Left ventricle myocardium superior (tissue), 1 donor: ENCODE results near the gene KIF11. TPM values are rescaled to one million over a fixed set of nuclear protein-coding genes. Genes with fewer than 3 reads are reported as not detected.

Source experiments
- ATAC-seq: fragments of 200-7000 bp; cut with Tn5 transposase; one replicate; pipeline ENCODE4 v1.9.1; 2020; ENCODE audit warnings: mild to moderate bottlenecking, moderate library complexity
- DNase-seq: peaks from one replicate; pipeline ENCODE4 v3.0.0-alpha.2; 2020
- intact Hi-C: fragments of 100-400 bp; cut with micrococcal nuclease; formaldehyde crosslinking; loops from one replicate; pipeline ENCODE4 v1.11.0; 2022
- total RNA-seq: library from RNA; stranded (reverse); fragmentation: NEBNext Ultra II Directional; extraction: Animal tissue kit (Norgen Biotek cat#: 25700); gene quantifications from one replicate; pipeline ENCODE4 v1.2.1, GENCODE V29; 2021
- donor health status: DM: no; HTN: yes; CAD: no; lungs with severe emphysema.

Gene KIF11
- total RNA-seq, 1 donor from 2014 or later = 0.64 TPM

- ATAC-seq (no peak), DNase-seq (no peak)
- intact Hi-C loops = no loop called here
These were observed 64.1 kb downstream of the KIF11 start for GRCh38 chr10:92657024-92657423.

DNA sequence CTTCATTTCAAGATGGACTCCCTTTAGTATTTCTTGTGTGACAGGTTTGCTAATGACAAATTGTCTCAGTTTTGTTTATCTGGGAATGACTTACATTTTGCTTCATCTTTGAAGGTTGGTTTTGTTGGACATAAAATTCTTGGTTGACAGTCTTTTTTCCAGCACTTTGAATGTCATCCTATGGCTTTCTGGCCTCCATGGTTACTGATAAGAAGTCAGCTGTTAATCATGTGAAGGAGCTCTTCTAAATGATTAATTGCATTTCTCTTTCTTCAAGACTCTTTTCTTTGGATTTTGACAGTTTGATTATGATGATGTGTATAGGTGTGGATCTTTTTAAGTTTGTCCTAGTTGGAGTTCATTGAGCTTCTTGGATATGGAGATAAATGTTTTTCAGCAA is 69.9 kb downstream of the KIF11 start:
- DNase-seq = no peak
- no peak for ATAC-seq
- intact Hi-C loops = no loop called here

- ATAC-seq (no peak), DNase-seq (no peak)
- intact Hi-C loops = no loop called here
These were observed 71.4 kb downstream of the KIF11 start for GRCh38 chr10:92664322-92664721.

DNA sequence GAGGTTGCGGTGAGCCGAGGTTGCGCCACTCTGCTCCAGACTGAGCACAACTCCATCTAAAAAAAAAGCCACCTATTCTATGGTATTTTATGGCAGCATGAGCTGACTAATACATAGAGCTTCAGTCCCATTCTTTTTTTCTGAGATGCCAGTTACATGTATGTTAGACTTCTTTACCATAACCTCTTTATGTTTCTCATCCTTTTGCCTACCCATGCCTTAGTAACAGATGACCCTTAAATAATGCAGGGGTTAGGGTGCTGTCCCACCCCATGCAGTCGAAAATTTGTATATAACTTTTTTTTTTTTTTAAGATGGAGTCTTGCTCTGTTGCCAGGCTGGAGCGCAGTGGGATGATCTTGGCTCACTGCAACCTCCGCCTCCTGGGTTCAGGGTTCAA is 74.1 kb downstream of the KIF11 start:
- intact Hi-C loops = no loop called here
- DNase-seq (no peak), ATAC-seq (no peak)

DNA sequence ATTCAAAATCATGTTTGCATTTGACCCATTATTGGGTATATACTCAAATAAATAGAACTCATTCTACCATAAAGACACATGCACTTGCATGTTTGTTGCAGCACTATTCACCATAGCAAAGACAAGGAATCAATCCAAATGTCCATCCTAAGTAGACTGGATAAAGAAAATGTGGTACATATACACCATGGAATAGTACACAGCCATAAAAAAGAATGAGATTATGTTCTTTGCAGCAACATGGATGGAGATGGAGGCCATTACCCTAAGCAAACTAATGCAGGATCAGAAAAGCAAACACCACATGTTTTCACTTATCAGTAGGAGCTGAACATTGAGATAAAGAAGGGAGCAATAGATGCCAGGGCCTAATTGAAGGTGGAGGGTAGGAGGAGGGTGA is 84.8 kb downstream of the KIF11 start:
- no peak for ATAC-seq
- DNase-seq = no peak
- intact Hi-C loops = no loop called here

GRCh38 chr10:92678206-92678605 is 85.3 kb downstream of the KIF11 start:
- intact Hi-C loops = no loop called here
- DNase-seq (no peak), ATAC-seq (no peak)

- no peak for DNase-seq
- ATAC-seq = no peak
- intact Hi-C loops = no loop called here
These were observed 88.4 kb downstream of the KIF11 start for GRCh38 chr10:92681306-92681834.

DNA sequence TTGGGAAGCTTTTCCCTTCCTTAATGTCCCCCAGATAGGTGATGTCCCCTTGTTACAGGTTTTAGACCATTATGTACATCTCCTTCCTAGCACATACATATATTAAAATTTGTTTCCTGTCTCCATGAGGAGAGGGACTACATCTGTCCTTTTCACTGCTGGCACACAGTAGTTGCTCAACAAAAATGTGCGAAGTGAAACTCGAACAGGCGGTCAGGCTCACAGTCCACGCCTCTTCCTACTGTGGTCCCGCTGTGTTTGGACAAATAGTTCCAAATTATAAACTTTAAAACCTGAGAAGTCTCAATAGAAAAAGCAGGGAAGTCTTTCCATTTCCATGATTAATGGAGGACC is 95.6 kb downstream of the KIF11 start:
- ATAC-seq = no peak
- intact Hi-C loops = no loop called here
- no peak for DNase-seq

GRCh38 chr10:92688927-92689662 is 96.2 kb downstream of the KIF11 start:
- intact Hi-C loops = no loop called here
- peak; percentile 26 for ATAC-seq
- peak; percentile 45 for DNase-seq

DNA sequence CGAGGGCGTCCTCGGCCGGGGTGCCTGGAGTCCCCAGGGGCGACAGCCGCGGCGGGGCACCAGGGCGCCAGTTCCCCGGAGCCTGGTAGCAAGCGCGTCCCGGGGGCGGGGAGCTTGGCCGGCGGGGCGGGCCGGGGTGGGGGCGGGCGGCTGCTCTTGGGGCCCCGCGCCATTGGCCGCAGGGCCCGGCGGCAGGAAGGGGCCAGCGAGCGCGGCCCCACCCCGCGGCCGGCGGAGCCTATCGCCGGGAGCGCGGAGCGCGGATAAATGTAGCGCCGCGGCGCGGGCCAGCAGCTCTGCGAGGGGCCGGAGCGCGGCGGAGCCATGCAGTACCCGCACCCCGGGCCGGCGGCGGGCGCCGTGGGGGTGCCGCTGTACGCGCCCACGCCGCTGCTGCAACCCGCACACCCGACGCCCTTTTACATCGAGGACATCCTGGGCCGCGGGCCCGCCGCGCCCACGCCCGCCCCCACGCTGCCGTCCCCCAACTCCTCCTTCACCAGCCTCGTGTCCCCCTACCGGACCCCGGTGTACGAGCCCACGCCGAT is 96.8 kb downstream of the KIF11 start, which contains the start of gene HHEX:
Gene HHEX, plus strand, starts transcription at position 293 of the 548 bp plus-strand sequence. Its CDS starts 32 bp downstream, at position 325.
- ATAC-seq (peak; percentile 84), DNase-seq (peak; percentile 76)
- intact Hi-C loops = no loop called here

GRCh38 chr10:92690211-92690914 is 97.4 kb downstream of the KIF11 start:
- intact Hi-C loops = no loop called here
- peak; percentile 58 for ATAC-seq

DNA sequence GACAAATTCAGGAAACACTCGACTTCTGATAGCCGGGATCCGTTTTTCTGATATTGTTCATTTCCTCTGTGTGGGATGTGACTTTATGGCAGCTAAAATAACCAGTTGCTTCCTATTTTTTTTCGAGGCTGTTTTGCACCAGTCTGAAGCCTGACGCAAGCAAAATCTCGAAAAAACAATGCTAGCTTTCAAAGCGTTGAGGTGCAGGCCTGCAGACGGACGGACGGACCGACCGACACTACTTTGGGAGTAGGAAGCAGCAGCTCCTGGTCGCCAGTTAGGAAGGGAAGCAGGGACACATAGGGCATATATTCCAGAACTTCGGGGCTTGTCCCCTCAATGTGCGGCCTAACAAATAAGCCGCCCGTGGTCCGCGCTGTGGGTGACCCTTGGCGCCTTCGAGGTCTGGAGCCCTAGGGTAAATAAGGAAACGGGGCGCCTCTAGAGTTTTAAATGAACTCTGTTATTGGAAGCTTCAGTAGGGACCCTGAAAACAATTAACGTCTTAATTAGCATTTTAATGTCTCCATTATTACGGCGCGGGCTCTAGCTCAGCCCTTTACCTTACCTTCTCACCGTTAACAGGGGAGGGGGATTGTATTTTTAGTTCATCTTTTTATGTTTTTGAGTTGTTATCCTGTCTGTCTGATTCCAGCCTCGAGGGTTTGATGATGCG is 98.1 kb downstream of the KIF11 start:
- DNase-seq (peak; percentile 50), ATAC-seq (no peak)
- intact Hi-C loops = no loop called here

More at GRCh38 chr10:92690211-92690914, 97.4 kb downstream of the KIF11 start:
- peak; percentile 69 for DNase-seq

DNA sequence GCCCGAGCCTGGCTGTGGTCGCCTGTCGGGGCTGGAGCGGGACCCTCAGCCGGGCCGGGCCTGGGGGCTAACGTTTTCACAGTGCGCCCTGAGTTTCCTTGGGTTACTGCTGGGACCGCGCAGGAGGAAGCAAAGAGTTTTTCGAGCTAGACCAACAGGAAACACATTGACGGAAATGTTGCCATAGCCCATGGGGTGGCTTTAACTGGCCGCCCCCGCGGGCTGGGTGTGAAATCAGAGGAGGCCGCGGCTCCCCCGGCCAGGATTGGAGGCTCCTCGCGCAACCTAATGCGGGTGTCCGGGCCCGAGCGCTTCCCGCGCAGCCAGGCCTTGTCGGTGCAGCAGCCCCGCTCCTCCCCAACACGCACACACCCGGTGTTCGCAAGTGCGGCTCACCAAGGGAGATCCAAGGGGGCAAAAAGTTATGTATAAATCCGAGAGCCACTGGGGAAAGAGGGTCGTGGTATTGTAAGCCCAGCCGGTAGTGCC is 98.7 kb downstream of the KIF11 start:
- DNase-seq = peak; percentile 72
- intact Hi-C loops = no loop called here
- peak; percentile 39 for ATAC-seq

DNA sequence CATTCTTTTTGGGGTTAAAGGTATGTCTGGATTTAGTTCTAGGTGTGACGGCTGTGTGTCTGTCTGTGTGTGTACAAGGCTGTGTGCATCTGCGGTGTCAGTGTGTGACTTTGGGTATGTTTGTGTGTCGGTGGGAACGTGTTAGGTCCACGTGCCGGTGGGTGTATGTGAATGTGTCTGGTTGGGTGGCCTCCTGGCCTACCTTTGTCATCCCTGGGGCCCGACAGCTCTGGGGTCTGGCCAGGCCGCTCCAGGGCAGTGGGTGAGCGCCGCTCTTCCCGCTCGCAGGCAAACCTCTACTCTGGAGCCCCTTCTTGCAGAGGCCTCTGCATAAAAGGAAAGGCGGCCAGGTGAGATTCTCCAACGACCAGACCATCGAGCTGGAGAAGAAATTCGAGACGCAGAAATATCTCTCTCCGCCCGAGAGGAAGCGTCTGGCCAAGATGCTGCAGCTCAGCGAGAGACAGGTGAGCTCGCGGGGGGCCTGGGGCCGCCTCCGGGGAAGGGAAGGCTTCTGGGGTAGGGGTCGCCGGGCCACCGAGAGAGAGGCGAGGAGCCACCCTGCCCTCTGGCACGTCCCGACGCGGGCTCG is 99.2 kb downstream of the KIF11 start:
- ATAC-seq = no peak
- intact Hi-C loops = no loop called here
- no peak for DNase-seq

- intact Hi-C loops = no loop called here
- no peak for DNase-seq
- ATAC-seq = no peak
These were observed 100.0 kb downstream of the KIF11 start for GRCh38 chr10:92692697-92693533.

DNA sequence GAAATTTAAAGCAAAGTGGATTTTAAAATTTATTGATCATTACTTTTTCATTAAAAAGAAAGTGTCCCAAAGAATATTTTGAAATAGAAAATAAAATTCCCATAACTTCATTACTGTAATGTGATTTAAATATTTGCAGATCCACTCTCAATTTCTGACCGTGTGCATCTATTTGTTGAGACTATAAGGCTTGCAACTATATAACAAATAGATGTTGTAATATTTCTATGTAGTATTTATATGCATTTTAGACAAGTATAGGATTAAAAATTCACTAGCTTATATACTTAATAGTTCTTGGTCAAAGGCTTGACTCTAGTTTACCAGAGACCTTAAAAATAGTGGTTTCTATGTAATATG is 100.6 kb downstream of the KIF11 start:
- no peak for ATAC-seq
- intact Hi-C loops = no loop called here
- no peak for DNase-seq

- ATAC-seq (no peak), DNase-seq (no peak)
- intact Hi-C loops = no loop called here
These were observed 103.0 kb downstream of the KIF11 start for GRCh38 chr10:92695679-92696605.
